A673 (cell line): ENCODE data around the gene RTBDN. TPM values are rescaled to one million over a fixed set of nuclear protein-coding genes. Genes with fewer than 3 reads are reported as not detected.

ENCODE experiments used
- BruUV-seq: library from RNA; stranded (reverse); fragments of 400-500 nt; replicated peaks from 2 replicates; lab custom pipeline; 2021; lab: Mats Ljungman, UMichigan
- CTCF ChIA-PET: fragments of 300-600 bp; sonication (Branson Sonifier 250); formaldehyde crosslinking; loops from one replicate; lab custom pipeline; 2022; ENCODE audit warnings: antibody characterized with exemption; lab: Charles Lee
- POLR2A ChIA-PET: fragments of 300-600 bp; sonication (Branson Sonifier 250); formaldehyde crosslinking; loops from one replicate; lab custom pipeline; 2022; ENCODE audit warnings: antibody characterized with exemption; ENCODE audit not compliant: low non-redundant PET; lab: Charles Lee
- DNase-seq: peaks from one replicate; pipeline ENCODE4 v3.0.0-alpha.2; 2015; ENCODE audit warnings: low spot score
- H3K27ac ChIP-seq: fragments of 200-600 bp; sonication (generic); 2 replicates; pipeline ENCODE4 v1.5.1; 2016; ENCODE audit warnings: mixed run types, low read depth, mild to moderate bottlenecking, mixed read lengths, antibody characterized with exemption, low read length; ENCODE audit not compliant: poor library complexity, severe bottlenecking
- H3K27me3 ChIP-seq: fragments of 200-600 bp; sonication (generic); replicated peaks from 2 replicates; pipeline ENCODE4 v1.6.1; 2017; ENCODE audit warnings: mixed run types, low read depth, mild to moderate bottlenecking, mixed read lengths, antibody characterized with exemption, low read length; ENCODE audit not compliant: insufficient read depth, poor library complexity
- H3K36me3 ChIP-seq: fragments of 200-600 bp; sonication (generic); 2 replicates; pipeline ENCODE4 v1.6.1; 2016; ENCODE audit warnings: mixed run types, mild to moderate bottlenecking, mixed read lengths, antibody characterized with exemption, low read length; ENCODE audit not compliant: insufficient read depth, poor library complexity, severe bottlenecking
- H3K4me1 ChIP-seq: fragments of 200-600 bp; sonication (generic); 2 replicates; pipeline ENCODE4 v1.6.1; 2017; ENCODE audit warnings: mixed run types, mild to moderate bottlenecking, mixed read lengths, antibody characterized with exemption, low read length; ENCODE audit not compliant: insufficient read depth, poor library complexity, severe bottlenecking
- H3K4me3 ChIP-seq: fragments of 200-600 bp; sonication (generic); 2 replicates; pipeline ENCODE4 v1.5.1; 2016; ENCODE audit warnings: low read depth, mixed run types, mild to moderate bottlenecking, mixed read lengths, low read length; ENCODE audit not compliant: poor library complexity, severe bottlenecking
- H3K9me3 ChIP-seq: fragments of 200-600 bp; sonication (generic); 2 replicates; pipeline ENCODE4 v1.6.1; 2016; ENCODE audit warnings: mixed run types, low read depth, mild to moderate bottlenecking, mixed read lengths, antibody characterized with exemption, low read length; ENCODE audit not compliant: poor library complexity, severe bottlenecking
- CTCF ChIP-seq: fragments of 300-800, 200-600 bp; sonication (generic); conservative IDR thresholded peaks from 2 replicates; pipeline ENCODE4 v1.5.1; 2017; ENCODE audit warnings: low read depth, mild to moderate bottlenecking, antibody characterized with exemption, low read length, moderate library complexity, mixed read lengths
- EZH2 ChIP-seq: fragments of 200-600 bp; sonication (generic); IDR thresholded peaks from 2 replicates; pipeline ENCODE4 v1.6.1; 2017; ENCODE audit warnings: borderline replicate concordance, low read depth, mild to moderate bottlenecking, mixed read lengths, antibody characterized with exemption, low read length; ENCODE audit not compliant: poor library complexity, severe bottlenecking
- intact Hi-C: fragments of 100-400 bp; cut with micrococcal nuclease; formaldehyde crosslinking; loops from one replicate; pipeline ENCODE4 v1.10.0; 2022; ENCODE audit not compliant: unreplicated experiment
- total RNA-seq: library from RNA; stranded (reverse); gene quantifications from 2 replicates; pipeline ENCODE4 v1.2.3, GENCODE V29; 2021

RTBDN gene
- total RNA-seq, 1 experiment from 2014 or later, result not detected

DNA sequence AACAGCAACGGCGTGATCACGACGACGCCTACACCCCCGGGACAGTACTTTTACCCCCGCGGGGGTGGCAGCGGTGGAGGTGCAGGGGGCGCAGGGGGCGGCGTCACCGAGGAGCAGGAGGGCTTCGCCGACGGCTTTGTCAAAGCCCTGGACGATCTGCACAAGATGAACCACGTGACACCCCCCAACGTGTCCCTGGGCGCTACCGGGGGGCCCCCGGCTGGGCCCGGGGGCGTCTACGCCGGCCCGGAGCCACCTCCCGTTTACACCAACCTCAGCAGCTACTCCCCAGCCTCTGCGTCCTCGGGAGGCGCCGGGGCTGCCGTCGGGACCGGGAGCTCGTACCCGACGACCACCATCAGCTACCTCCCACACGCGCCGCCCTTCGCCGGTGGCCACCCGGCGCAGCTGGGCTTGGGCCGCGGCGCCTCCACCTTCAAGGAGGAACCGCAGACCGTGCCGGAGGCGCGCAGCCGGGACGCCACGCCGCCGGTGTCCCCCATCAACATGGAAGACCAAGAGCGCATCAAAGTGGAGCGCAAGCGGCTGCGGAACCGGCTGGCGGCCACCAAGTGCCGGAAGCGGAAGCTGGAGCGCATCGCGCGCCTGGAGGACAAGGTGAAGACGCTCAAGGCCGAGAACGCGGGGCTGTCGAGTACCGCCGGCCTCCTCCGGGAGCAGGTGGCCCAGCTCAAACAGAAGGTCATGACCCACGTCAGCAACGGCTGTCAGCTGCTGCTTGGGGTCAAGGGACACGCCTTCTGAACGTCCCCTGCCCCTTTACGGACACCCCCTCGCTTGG is 42.1 kb downstream of the RTBDN start:
- intact Hi-C loops, result loop anchor here (5.0 kb wide), 1 partner anchor 110 kb away; the partner anchor contains the start of gene DHPS
- H3K4me3 ChIP-seq, result peak overlapping the region; percentile 59
- peaks cover 39% of the 10 kb centered on the region for H3K4me1 ChIP-seq
- peak overlapping the region; percentile 98 for H3K27ac ChIP-seq
- TF ChIP-seq CTCF (no peak), EZH2 (no peak)
- H3K9me3 ChIP-seq, result no peaks in the 10 kb centered on the region
- no peaks in the 10 kb centered on the region for H3K27me3 ChIP-seq
- POLR2A ChIA-PET, result interaction anchor here (0.8 to 1.4 kb wide), 3 partner anchors 10 to 33 kb away, joined by 3 to 4 read pairs (median 3); partner anchors contain the start of gene THSD8
- no TSS peak for BruUV-seq
- DNase-seq, result peak; percentile 86
- H3K36me3 ChIP-seq, result peaks cover 4% of the 10 kb centered on the region
- CTCF ChIA-PET, result interaction anchor here (0.6 to 3.0 kb wide), 6 partner anchors 13 to 114 kb away, joined by 3 to 29 read pairs (median 4); no protein-coding TSS in a partner anchor

GRCh38 chr19:12791345-12792050 is 42.9 kb downstream of the RTBDN start, which contains the start of gene JUNB:
TSS of gene JUNB (plus strand) at chr19:12791486. CDS start at chr19:12791772, 286 bp downstream.
- no peak for TF ChIP-seq EZH2
- no peak for TF ChIP-seq CTCF

More at GRCh38 chr19:12791345-12792050, 42.9 kb downstream of the RTBDN start, which contains the start of gene JUNB:
- DNase-seq, result peak; percentile 97
- no peaks in the 10 kb centered on the region for H3K9me3 ChIP-seq
- no peaks in the 10 kb centered on the region for H3K27me3 ChIP-seq
- H3K36me3 ChIP-seq, result no peaks in the 10 kb centered on the region
- ChIA-PET POLR2A (interaction anchor here (0.6 to 1.1 kb wide), 5 partner anchors 14 to 364 kb away, joined by 3 to 6 read pairs (median 3); partner anchors contain the start of gene FARSA), CTCF (interaction anchor here (0.6 to 3.0 kb wide), 5 partner anchors 14 to 114 kb away, joined by 3 to 29 read pairs (median 3); no protein-coding TSS in a partner anchor)
- H3K4me1 ChIP-seq, result peaks cover 39% of the 10 kb centered on the region
- BruUV-seq, result TSS peak; percentile 65
- peak within 1 kb of the TSS; percentile 59 for H3K4me3 ChIP-seq
- peak within 1 kb of the TSS; percentile 98 for H3K27ac ChIP-seq
- intact Hi-C loops, result loop anchor here (5.0 kb wide), 1 partner anchor 109 kb away; the partner anchor contains the start of gene DHPS
